ENCODE data around the gene HLA-E.

HLA-E gene
- long read RNA-seq, transcript HLA-E-201 (8 exons, 2,601 nt): major isoform, 918 of 972 reads
- long read RNA-seq, partial matches to known transcripts: 25 of 972 reads
- long read RNA-seq, other reads (novel, unspliced or antisense): 29 of 972 reads

DNA sequence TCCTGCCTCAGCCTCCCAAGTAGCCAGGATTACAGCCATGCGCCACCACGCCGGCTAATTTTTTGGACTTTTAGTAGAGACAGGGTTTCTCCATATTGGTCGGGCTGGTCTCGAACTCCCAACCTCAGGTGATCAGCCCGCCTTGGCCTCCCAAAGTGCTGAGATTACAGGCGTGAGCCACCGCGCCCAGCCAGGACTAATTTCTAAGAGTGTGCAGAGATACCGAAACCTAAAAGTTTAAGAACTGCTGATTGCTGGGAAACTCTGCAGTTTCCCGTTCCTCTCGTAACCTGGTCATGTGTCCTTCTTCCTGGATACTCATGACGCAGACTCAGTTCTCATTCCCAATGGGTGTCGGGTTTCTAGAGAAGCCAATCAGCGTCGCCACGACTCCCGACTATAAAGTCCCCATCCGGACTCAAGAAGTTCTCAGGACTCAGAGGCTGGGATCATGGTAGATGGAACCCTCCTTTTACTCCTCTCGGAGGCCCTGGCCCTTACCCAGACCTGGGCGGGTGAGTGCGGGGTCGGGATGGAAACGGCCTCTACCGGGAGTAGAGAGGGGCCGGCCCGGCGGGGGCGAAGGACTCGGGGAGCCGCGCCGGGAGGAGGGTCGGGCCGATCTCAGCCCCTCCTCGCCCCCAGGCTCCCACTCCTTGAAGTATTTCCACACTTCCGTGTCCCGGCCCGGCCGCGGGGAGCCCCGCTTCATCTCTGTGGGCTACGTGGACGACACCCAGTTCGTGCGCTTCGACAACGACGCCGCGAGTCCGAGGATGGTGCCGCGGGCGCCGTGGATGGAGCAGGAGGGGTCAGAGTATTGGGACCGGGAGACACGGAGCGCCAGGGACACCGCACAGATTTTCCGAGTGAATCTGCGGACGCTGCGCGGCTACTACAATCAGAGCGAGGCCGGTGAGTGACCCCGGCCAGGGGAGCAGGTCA, at the start of gene HLA-E:
Gene HLA-E, plus strand, starts transcription at position 429 of the 945 bp plus-strand sequence. Its CDS starts 23 bp downstream, at position 452.
- DNase-seq (ENCODE audit: low read depth in 1 of 2, low spot score in 1 of 2): peak; percentile 98
- TF ChIP-seq SPI1 (IDR thresholded peaks at IDR 0.05; ENCODE audit: borderline replicate concordance, low read depth): peak; percentile 43; the same call in 1 of the 2 replicates
- peak; percentile 38 for TF ChIP-seq REST (IDR thresholded peaks at IDR 0.05; ENCODE audit: insufficient replicate concordance, low read depth)
- TF ChIP-seq CTCF (IDR thresholded peaks at IDR 0.05; ENCODE audit: insufficient read depth, low read length): no peak
- no peak for TF ChIP-seq GABPA (IDR thresholded peaks at IDR 0.05; ENCODE audit: low read depth)
- TF ChIP-seq POLR2AphosphoS5 (IDR thresholded peaks at IDR 0.05; ENCODE audit: low read depth): peak; percentile 93
- Histone ChIP-seq H3K27ac (replicated peaks) (peak within 1 kb of the TSS; percentile 81), H3K27me3 (ENCODE audit: insufficient read depth, poor library complexity, severe bottlenecking) (peaks cover 2% of the 10 kb centered on the region), H3K4me3 (replicated peaks; ENCODE audit: insufficient read depth, low read length) (peak within 1 kb of the TSS; percentile 94)

DNA sequence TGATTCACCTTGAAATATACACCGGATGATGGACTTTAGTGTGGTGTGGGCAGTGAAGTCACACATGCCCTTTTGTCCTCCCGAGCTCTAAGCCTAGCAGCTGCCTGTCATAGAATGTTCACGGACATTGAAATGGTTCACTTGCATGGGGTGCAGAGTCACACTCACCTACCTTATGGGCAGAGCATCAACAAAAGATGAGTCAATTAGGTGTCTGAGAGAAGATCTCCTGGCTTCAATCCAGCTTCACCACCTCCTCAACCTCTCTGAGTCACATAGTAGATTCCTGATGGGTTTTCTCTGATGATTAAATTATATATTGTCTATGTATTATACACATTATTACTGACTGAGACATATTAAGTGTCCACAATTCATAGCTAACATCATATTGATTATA, 48.1 kb upstream of the HLA-E start:
- H3K27ac ChIP-seq (replicated peaks): no peak overlapping the region
- peaks cover 49% of the 10 kb centered on the region for H3K27me3 ChIP-seq (ENCODE audit: insufficient read depth, poor library complexity, severe bottlenecking)
- H3K4me3 ChIP-seq (replicated peaks; ENCODE audit: insufficient read depth, low read length): no peak overlapping the region
- TF ChIP-seq SPI1 (IDR thresholded peaks at IDR 0.05; ENCODE audit: borderline replicate concordance, low read depth): no peak
- no peak for TF ChIP-seq GABPA (IDR thresholded peaks at IDR 0.05; ENCODE audit: low read depth)
- no peak for TF ChIP-seq CTCF (IDR thresholded peaks at IDR 0.05; ENCODE audit: insufficient read depth, low read length)
- TF ChIP-seq REST (IDR thresholded peaks at IDR 0.05; ENCODE audit: insufficient replicate concordance, low read depth): no peak
- TF ChIP-seq POLR2AphosphoS5 (IDR thresholded peaks at IDR 0.05; ENCODE audit: low read depth): no peak
- no peak for DNase-seq (ENCODE audit: low read depth in 1 of 2, low spot score in 1 of 2)

DNA sequence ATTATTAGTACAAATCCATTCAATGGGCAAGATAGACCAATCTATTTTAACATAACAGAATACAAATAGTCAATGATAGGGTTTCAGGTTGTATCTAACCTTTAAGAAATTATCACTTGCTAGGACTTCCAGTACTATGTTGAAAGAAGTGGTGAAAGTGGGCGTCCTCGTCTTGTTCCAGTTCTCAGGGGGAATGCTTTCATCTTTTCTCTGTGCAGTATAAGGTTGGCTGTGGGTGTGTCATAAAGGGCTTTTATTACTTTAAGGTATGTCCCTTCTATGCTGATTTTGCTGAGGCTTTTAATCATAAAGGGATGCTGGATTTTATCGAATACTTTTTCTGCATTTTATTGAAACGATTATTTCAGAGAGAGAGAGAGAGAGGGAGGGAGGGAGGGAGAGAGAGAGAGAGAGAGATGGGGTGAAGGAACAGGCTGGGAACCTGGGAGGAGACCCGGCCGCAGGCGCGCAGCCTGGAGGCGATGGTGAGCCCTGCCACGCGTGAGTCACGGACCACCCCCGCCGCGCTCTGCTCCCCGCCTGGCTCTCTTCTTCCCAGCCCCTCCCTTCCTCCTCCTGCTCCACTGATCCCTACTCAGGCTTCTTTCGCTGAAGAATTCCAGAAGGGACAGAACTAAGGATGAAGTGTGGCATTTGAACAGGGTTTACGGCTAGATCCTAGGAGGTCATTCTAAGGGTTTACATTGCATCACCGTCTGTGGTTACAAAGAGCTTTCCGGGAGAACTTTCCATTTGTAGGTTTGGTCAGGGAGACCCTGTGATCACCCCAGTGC, 45.5 kb upstream of the HLA-E start:
- no peak overlapping the region for H3K4me3 ChIP-seq (replicated peaks; ENCODE audit: insufficient read depth, low read length)
- H3K27ac ChIP-seq (replicated peaks): no peak overlapping the region
- DNase-seq (ENCODE audit: low read depth in 1 of 2, low spot score in 1 of 2): no peak
- TF ChIP-seq REST (IDR thresholded peaks at IDR 0.05; ENCODE audit: insufficient replicate concordance, low read depth) (no peak), SPI1 (IDR thresholded peaks at IDR 0.05; ENCODE audit: borderline replicate concordance, low read depth) (no peak), GABPA (IDR thresholded peaks at IDR 0.05; ENCODE audit: low read depth) (no peak), CTCF (IDR thresholded peaks at IDR 0.05; ENCODE audit: insufficient read depth, low read length) (no peak), POLR2AphosphoS5 (IDR thresholded peaks at IDR 0.05; ENCODE audit: low read depth) (no peak)
- peaks cover 71% of the 10 kb centered on the region for H3K27me3 ChIP-seq (ENCODE audit: insufficient read depth, poor library complexity, severe bottlenecking)

Data from HL-60 (cell line).